GM11168 (cell line): Measurements from ENCODE around the gene CSMD2.

Experiments used
- in situ Hi-C: fragments of 300-500 bp; cut with MboI; formaldehyde crosslinking; loops from one replicate; pipeline ENCODE4 v1.12.0; 2022; ENCODE audit warnings: low sequenced_read_pairs; ENCODE audit not compliant: unreplicated experiment

CSMD2 gene

DNA sequence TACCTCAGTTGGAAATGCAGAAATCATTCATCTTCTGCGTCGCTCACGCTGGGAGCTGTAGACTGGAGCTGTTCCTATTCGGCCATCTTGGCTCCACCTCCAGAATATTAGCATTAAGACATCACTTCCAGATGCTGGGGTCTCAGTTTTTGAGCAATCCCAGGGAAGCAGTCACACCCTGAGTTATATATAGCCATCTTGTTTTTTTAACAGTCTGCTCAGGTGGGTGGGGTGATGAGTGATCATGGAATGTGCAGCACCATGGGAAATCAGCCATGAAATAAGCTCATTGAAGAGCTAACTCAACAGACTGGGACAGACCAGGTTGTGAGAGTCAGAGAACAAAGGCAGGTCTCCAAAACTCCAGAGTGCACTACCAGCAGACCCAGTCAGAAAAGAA lies 328.1 kb downstream of the CSMD2 start:
- in situ Hi-C loops: no loop called here

DNA sequence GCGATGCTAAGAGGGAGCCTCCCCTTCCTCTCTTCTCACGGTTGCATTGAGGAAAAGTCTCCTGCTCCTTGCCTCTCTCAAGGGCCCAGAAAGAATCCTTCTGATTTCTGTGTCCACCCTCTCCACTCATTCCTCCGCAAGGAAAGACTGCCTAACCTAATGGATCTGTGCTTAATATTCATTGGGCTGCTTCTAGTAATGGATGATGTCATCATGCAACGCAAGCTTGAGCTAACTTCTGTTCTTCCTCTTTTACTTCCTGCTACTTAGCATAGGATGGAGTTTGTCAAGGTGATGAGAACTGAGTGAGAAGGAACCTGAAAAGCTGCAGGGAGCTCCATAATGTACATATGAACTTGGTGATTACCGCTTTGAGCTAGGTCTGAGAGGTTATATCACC lies 336.4 kb downstream of the CSMD2 start:
- in situ Hi-C loops: no loop called here

DNA sequence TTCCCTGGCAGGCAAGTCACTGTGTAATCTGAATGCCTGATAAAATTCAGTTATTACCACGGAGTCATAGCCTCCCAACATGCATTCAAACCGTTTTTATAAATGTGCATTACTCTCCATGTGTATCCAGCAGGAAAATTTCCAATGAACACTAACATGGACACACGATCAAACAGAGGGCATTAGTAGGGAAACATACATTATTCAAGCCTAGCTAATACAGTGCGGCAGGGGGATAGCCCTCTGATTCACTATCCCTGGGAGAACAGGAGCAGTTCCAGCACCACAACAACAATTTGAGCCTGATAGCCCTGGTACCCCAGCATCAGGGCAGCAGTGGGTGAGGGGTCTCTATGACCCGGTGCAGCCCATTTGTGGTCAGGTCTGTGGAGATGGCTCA lies 337.0 kb downstream of the CSMD2 start:
- in situ Hi-C loops: no loop called here

DNA sequence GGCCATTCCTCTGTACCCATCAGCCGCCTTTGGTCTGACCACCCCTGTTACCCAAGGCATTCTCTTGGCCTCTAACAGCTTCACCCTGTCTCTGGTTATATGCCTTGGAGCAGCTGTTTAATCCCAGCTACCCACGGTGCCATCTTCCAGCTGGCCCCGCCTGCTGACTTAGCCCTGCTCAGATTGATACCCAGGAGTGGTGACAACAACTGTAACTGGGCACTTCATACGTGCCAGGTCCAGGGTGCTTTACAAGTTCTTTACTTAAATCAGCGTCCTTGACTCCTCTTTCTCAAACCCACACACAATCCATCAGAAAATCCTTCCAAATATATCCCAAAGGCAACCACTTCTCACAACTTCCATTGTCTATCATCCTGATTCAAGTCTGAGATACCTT lies 338.3 kb downstream of the CSMD2 start:
- in situ Hi-C loops: no loop called here

DNA sequence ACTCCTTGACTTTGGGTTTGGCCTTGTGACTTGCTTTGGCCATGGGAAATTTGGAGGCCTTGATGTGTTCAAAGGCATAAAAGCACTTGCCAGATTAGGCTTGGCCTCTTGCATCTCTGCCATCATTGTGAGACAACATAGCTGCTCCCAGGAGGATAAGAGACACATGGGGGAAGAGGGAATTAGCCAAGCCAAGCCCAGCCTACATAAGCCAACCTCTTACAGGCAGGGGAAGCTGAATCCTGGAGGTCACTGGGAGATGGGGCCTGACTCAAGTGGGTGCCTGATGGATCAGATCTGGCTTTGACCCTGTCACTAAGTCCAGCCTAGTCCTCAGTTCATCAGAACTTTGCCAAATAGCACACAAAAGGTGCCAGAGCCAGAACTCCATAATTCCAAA lies 338.7 kb downstream of the CSMD2 start:
- in situ Hi-C loops: no loop called here

DNA sequence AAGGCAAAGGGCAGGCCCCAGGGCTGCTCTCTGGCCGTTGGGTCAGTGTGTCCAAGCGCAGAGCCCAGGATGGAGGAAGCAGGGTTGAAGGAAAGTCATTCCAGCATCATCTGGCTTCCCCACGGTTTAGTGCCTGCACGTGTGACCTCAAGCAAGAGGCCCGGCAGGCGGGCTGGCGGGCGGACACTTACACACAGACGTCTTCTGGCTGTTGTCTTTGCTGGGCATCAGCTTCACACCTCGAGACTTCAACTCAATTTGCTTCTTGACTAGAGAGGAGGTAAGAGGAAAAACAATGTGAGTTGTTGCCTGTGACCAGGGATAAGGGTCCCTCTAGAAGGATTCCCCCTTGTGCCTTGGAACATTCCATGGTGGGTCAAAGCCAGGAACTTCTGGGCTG lies 339.5 kb downstream of the CSMD2 start:
- in situ Hi-C loops: no loop called here

DNA sequence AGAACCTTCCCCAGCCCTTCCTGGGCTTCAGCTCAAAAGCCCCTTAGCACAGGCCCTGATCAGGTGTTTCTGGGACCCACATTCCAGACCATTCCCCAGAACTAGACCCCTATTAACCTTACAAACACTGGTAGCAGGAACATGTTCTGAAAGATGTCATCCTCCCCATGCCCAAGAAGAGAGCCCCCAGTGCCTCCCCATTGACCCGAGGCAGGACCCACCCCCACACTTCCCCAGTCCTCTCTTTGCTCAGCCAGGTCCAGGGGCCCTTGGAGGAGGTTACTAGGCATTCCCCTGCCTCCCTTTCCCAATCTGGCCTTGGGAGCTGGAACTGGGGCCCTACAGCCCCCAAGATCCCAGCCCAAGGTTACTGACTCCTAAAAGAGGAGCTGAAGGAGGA lies 340.1 kb downstream of the CSMD2 start:
- in situ Hi-C loops: no loop called here

DNA sequence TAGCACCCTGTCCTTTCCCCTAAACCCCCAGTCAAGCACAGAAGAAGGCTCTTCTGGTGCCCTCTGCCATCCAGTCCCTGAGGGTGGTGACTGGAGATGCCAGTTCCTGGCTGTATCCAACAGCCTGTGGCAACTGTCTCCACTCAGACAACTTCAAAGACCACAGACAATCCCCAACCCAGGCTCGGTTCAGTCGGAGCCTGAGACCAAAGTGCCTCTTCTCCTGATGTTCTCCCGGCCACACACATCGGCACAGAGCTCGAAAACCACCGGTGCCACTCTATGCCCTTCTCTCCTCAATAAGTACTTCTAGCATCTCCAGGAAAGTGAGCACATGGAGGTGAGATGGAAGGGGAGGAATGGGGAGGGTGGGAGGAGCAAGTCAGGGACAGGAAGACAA lies 340.7 kb downstream of the CSMD2 start:
- in situ Hi-C loops: no loop called here

DNA sequence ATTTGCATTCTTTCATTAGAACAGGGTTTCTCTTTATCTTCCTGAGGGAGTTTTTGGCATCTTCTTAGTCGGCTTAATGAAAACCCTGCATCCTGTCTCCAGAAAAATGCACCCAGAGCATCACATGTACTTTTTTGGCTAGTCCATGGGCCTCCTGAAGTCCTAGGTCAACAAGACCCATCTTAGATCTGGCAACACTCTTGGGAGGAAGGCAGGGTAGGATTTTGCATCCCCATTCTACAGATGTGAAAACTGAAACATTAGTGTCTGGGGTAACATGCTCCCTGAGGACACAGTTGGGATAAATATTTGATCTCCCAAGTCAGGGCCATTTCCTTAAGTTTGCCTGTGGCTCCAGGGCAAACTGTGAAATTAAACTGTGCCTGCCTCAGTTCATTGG lies 341.2 kb downstream of the CSMD2 start:
- in situ Hi-C loops: no loop called here

DNA sequence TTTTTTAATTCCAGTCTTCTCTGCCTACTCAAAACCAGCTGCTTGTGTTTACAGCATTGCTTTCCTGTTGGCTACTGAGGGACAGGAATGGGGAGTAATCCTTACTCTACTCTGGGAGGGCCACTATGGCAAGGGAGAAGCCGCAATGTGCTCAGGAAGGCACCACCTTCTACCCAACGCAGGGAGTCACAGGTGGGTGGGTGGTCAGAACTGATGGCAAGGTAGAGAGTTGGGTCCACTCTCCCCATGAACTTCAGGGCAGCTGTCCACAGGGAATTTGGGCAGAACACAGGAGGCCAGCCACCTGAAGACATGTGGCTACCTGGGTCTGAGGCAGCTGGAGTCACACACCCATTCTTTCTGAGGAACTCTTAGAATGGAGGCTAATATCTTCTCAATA lies 341.6 kb downstream of the CSMD2 start:
- in situ Hi-C loops: no loop called here

DNA sequence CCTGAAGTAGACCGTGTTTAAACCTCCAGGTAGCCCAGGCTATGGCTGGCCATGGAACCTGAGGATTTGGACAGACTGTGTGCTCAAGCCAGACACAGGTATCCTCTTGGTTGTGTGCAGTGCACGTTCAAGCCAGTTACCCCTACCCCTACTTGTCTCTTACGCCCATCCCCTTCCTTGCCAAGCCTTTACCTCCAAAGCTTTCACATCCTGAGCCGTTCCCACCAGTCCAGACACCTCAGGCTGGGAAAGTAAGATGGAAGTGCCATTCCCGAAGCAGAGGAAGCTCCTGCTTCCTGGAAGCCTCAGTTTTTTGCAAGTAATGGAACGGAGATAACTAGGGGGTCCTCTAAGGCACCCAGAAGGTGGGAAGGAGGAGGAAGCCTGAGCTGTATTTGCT lies 342.6 kb downstream of the CSMD2 start:
- in situ Hi-C loops: no loop called here

DNA sequence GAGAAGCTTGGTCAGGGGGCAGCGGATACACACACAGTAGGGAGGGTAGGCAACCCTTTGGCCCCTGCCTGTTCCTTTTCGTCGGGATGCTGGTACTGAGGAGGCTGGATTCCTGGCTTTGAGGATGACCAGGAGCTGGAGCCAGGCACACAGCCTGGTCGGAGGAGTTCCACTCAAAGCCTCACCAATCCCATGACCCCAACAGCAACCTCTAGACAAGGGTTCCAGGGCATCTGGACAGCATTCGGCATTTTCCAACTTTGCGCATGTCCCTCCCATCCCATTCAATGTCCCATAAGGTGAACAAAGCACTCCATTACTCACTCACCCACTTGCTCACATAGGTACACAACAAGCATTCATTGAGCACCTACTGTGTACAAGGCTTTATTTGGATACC lies 343.7 kb downstream of the CSMD2 start:
- in situ Hi-C loops: no loop called here

DNA sequence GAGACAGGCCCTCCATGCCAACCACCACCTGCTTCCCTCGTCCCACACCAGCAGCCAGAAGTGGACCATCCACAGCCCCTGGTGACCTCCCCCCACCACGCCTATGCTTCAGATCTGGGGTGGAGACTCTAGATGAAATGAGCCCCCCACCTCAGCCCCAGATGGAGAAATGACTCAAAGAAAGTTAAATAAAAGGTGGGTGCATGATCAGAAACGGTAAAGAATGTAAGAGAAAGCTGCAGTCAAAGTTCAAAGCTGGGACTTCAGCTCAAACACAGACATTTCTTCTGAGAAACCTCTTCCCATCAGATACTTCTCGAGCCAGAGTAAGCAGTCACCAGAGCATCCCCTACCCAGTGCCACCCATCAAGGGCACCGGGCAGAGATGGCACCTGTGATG lies 344.2 kb downstream of the CSMD2 start:
- in situ Hi-C loops: no loop called here

DNA sequence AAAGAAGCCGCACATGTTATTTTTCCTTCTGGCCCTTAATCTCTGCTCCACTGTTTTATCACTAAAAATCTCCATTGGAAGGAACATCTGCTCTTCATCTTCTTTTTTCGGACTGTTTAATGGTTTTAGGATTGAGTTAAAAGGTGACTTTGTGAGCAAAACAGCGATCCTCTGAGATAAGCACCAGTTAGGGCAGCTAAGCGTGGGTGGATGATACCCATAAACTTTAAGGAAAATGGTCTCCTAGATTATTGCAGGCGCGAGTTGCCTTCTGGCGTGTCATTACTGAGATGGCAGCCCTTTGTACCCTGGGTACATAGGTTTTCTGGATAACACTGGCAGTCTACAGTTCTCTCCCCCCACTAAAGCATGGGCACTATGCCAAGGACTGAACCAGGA lies 345.1 kb downstream of the CSMD2 start:
- in situ Hi-C loops: no loop called here

DNA sequence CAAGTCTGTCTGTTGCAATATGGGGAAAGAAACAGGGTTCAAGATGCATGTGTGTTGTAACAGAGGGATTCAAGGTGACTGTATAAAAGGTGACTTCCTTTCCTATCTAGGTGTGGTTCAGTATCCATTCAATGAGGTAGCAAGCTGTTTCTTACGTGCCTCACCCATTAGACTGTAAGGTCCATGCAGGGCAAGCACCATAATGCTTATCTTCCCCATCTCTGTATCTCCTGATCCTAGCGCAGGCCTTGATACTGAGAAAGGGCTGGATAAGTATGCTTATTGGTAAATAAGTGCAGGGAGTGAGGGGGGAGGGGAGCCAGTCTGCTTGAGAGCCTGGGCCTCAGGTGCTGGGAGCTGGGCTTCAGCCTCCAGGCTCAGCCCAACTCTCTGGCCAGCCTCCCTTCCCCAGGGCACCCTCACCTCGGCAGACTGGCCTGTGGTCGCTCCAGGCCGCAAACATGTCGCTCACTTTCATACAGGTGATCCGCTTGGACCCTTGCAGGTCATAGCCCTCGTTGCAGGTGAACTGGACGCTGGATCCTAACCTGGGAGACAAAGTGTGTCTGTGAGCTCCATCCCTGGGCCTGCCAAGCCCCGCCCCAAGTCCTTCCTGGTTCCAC lies 345.6 kb downstream of the CSMD2 start:
- in situ Hi-C loops: no loop called here

DNA sequence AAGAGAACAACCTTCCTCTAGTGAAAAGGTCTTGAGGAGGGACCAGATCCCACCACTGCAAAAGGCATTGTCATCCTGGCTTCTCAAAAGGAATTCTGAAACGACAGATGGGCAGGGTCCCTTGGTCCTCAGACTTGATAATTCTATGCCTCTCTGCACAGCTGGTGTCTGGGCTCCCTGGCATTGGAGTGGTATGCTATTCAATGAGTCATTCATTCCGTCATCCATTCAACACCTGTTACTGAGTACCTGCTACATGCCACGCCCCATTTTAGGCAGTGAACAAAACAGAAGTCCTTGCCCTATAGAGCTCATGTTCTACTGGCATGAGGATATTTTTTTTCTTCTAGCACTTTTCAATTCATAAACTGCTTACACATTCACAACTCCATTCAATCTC lies 347.0 kb downstream of the CSMD2 start:
- in situ Hi-C loops: no loop called here

DNA sequence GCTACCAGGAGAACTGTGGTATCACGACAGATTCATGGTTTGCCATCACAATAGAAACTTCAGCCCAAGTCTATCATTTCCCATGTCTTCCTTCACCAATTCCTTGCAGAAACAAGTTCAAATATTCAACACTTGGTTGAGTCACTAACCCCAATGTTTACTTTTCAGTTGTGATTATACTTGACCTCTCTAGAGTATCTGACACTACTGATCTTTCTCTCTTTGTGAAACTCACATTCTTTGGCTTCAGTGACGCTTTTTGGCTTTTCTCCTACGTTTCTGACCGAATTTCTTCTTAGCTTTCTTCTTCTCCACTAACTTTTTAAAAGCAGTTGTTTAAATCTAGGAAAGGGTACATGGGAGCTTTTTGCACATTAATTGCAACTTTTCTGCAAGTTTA lies 350.0 kb downstream of the CSMD2 start:
- in situ Hi-C loops: no loop called here

DNA sequence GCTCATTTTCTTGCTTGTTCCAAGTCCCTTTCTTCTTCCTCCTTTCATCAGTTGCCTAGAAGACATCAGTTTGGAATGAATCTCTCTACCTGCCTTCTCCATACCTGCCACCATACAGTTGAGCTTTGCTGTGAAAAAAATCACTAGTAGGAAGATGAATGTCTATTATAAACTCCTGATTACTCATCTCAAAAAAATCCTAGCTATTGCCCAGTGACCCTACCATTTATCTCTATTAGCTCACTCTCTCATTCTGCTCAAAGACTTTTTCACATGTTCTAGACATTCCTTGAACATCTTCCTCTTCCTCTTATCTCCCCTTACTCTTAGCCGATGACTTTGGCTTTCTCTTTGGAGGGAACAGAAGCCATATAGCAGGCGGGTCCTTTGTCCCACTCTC lies 350.9 kb downstream of the CSMD2 start:
- in situ Hi-C loops: no loop called here

DNA sequence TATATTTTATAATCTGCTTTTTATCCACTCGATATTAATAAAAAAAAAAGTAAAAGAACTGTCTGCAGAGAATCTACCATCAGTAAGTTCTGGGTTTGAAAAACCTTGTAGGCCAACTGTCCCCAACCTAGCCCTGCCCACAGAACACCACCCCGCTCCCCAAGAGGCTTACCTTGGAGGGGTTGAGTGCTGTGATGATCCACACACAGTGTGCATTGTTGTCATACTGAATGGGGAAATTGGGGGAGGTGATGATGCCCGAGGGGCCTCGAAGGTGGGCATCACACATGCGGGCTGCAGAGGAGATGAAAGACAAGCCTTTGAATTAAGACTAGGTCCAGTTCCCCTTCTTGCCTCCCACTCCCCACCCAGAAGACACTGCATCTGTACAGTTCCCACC lies 354.5 kb downstream of the CSMD2 start:
- in situ Hi-C loops: no loop called here

DNA sequence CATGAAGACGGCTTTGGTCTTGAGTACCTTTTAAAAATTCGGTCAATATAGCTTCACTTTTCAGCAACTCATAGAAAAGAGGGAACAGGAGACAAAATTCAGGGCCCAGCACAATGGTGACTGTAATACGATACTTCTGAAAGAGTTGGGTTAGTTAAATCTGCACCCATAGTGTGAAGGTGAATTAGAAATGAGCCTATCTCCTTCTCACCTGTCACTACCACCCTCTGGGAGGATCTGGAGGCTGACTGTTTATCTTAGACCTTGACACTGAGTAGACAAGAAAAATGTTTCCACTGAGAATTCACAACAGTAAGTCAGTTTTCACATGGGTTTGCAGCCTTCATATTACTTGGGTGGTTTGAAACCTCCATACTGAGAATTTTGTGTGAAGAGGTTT lies 359.0 kb downstream of the CSMD2 start:
- in situ Hi-C loops: no loop called here

DNA sequence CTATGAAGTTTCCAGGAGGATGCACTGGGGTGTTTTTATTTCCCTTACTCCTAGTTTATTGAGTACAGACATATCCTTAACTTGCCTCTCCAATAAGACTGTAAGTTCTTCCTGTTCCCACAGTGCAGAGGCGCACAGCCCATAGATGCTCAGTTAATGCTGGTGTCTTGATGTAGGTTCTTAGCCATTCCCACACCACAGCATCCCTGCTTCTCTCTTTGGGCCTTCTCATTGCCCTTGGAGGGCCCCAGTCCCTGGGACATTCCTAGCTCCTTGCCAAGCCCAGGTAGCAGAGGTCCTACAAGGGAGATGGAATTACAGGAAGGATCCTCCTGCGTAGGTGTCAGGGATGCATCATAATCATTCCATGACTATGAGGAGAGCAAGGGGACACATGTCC lies 362.8 kb downstream of the CSMD2 start:
- in situ Hi-C loops: no loop called here

DNA sequence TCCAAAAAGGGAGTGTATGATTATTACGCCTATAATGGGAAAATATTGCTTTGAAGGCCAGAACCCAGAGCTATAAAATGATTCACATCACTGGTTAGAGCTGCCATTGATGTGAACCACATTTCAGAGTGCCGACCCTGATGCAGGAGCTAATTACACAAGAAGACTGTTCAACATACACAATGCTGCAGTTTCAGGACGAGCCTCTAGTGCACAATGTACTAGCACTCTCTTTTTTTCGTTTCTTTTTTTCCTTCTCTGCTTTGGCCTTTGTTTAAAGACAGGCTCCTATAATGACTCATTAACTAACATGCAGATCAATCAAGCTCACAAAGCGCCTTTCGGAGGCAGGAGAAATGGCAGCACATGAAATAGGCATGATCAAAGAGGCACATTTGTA lies 367.2 kb downstream of the CSMD2 start:
- in situ Hi-C loops: no loop called here

DNA sequence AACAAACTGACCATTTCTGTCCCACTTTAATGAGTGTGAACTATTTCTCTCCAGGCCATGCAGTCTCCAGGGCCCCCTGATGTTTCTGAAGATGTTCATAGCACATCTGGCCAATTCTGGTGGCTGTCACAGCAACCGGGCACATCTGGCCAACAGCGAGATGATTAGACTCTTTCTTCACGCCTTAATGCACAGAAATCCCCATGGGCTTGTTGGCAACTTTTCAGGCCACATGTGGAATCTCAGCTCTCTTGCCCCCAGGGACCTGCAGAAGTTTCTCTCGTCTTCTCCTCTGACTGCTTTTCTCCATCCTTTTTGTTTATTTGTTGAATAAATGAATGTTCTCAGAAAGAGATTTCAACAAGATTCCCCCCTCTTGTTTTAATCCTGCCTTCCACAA lies 372.4 kb downstream of the CSMD2 start:
- in situ Hi-C loops: no loop called here
